K562 (cell line): ENCODE data around the gene SAMD8. TPM values are rescaled to one million over a fixed set of nuclear protein-coding genes. Genes with fewer than 3 reads are reported as not detected.
A peak's percentile ranks its signal among the peaks of the same experiment; 100 is the strongest.

Experiments used
- ATAC-seq: fragments of 200-7000 bp; cut with Tn5 transposase; 3 replicates; pipeline ENCODE4 v1.9.1; 2020; ENCODE audit warnings: moderate library complexity
- BruUV-seq: library from RNA; stranded (reverse); fragments of 400-500 nt; replicated peaks from 2 replicates; lab custom pipeline; 2021; lab: Mats Ljungman, UMichigan
- CTCF ChIA-PET: fragments of 300-600 bp; formaldehyde crosslinking; extraction: SDS; loops from one replicate; lab custom pipeline; 2021; ENCODE audit warnings: low intra/inter-chr PET ratio; lab: Yijun Ruan, JAX
- POLR2A ChIA-PET: fragments of 300-600, 350-650 bp; sonication (Branson Sonifier 250); formaldehyde crosslinking; extraction: SDS; loops from one replicate; lab custom pipeline; 2021; ENCODE audit warnings: antibody characterized with exemption, inconsistent platforms; lab: Yijun Ruan, JAX
- DNase-seq, 4 experiments: peaks; one replicate each; pipeline versions ENCODE4 v3.0.0 to v3.0.0-alpha.2; 2011 to 2018; ENCODE audit warnings: low spot score in 3 of 4, mixed read lengths in 3 of 4; ENCODE audit errors: extremely low read depth in 1 of 4
- FAIRE-seq: peaks from 2 replicates; lab custom pipeline; 2011; peaks lifted over from hg19 to GRCh38; lab: Jason Lieb, UNC
- H2AFZ ChIP-seq: 2 replicates; pipeline ENCODE4 v1.6.0; 2011; ENCODE audit warnings: low read depth, low read length, control low read depth, inconsistent platforms
- H3K27ac ChIP-seq: fragments of 200-600 bp; 3 replicates; pipeline ENCODE4 v1.8.0; 2011; ENCODE audit warnings: low read depth, mild to moderate bottlenecking, control low read depth, inconsistent platforms, low read length, moderate library complexity, mixed read lengths; ENCODE audit errors: extremely low read depth
- H3K27me3 ChIP-seq, 2 experiments: fragments of 300-600 bp in 1 of 2; 2 replicates in 1 of 2; 3 replicates in 1 of 2; pipeline versions ENCODE4 v1.6.0 to v1.8.0; 2011; ENCODE audit warnings: inconsistent platforms in 2 of 2, low read length in 2 of 2, mild to moderate bottlenecking in 1 of 2, mixed read lengths in 1 of 2, moderate library complexity in 1 of 2; ENCODE audit not compliant: control insufficient read depth in 2 of 2, insufficient read depth in 2 of 2
- H3K36me3 ChIP-seq: fragments of 300-600 bp; 3 replicates; pipeline ENCODE4 v1.8.0; 2011; ENCODE audit warnings: mild to moderate bottlenecking, low read length, inconsistent platforms; ENCODE audit not compliant: control insufficient read depth, insufficient read depth
- H3K4me1 ChIP-seq, 2 experiments: fragments of 200-600 bp in 1 of 2; replicated peaks in 1 of 2; 2 replicates in 1 of 2; 3 replicates in 1 of 2; pipeline versions ENCODE4 v1.5.1 to v1.8.0; 2011; ENCODE audit warnings: inconsistent platforms in 2 of 2, low read length in 2 of 2, mild to moderate bottlenecking in 1 of 2, mixed read lengths in 1 of 2, moderate library complexity in 1 of 2; ENCODE audit not compliant: control insufficient read depth in 2 of 2, insufficient read depth in 2 of 2
- H3K4me2 ChIP-seq: 2 replicates; pipeline ENCODE4 v1.6.1; 2011; ENCODE audit warnings: low read length, control low read depth, inconsistent platforms, mixed read lengths; ENCODE audit not compliant: insufficient read depth
- H3K4me3 ChIP-seq: fragments of 200-600 bp; sonication (generic), shearing (Covaris generic); 2 replicates; pipeline ENCODE4 v1.5.1; 2016; ENCODE audit warnings: control low read depth, inconsistent platforms
- H3K79me2 ChIP-seq: fragments of 200-600 bp; 3 replicates; pipeline ENCODE4 v1.8.0; 2011; ENCODE audit warnings: low read length, inconsistent platforms; ENCODE audit not compliant: control insufficient read depth, insufficient read depth
- H3K9ac ChIP-seq, 2 experiments: 2 replicates each; pipeline versions ENCODE4 v1.6.0 to v1.6.1; 2011; ENCODE audit warnings: low read depth in 2 of 2, low read length in 2 of 2, control low read depth in 1 of 2, inconsistent platforms in 1 of 2, mild to moderate bottlenecking in 1 of 2, mixed read lengths in 1 of 2; ENCODE audit not compliant: insufficient read depth in 1 of 2
- H3K9me1 ChIP-seq: one replicate; pipeline ENCODE4 v1.6.0; 2011; ENCODE audit warnings: inconsistent platforms, mild to moderate bottlenecking, low read length, moderate library complexity; ENCODE audit not compliant: control insufficient read depth, insufficient read depth
- H3K9me3 ChIP-seq: replicated peaks from 2 replicates; pipeline ENCODE4 v1.5.1; 2011; ENCODE audit warnings: low read depth, low read length, inconsistent platforms; ENCODE audit not compliant: control insufficient read depth, insufficient read depth
- H4K20me1 ChIP-seq: replicated peaks from 2 replicates; pipeline ENCODE4 v1.6.1; 2011; ENCODE audit warnings: low read length, inconsistent platforms, mixed read lengths; ENCODE audit not compliant: control insufficient read depth, insufficient read depth
- CBX5 ChIP-seq: IDR thresholded peaks from 2 replicates; pipeline ENCODE4 v1.6.1; 2014; ENCODE audit warnings: low read depth, borderline replicate concordance
- CTCF ChIP-seq, 3 experiments: IDR thresholded peaks in 2 of 3; conservative IDR thresholded peaks in 1 of 3; 2 replicates each; pipeline ENCODE4 v1.5.1; 2011 to 2012; ENCODE audit warnings: low read length in 3 of 3, mild to moderate bottlenecking in 3 of 3, control low read depth in 2 of 3, improper control_type of control experiment in 1 of 3, inconsistent platforms in 1 of 3, low read depth in 1 of 3, mixed read lengths in 1 of 3, moderate library complexity in 1 of 3; ENCODE audit not compliant: insufficient read depth in 2 of 3
- HMBOX1 ChIP-seq: sonication (generic); IDR thresholded peaks from 2 replicates; pipeline ENCODE4 v1.6.1; 2016
- POLR2G ChIP-seq: fragments of 200-400 bp; formaldehyde crosslinking; IDR thresholded peaks from 2 replicates; pipeline ENCODE4 v1.6.1; 2017; ENCODE audit warnings: low read depth, mild to moderate bottlenecking, antibody characterized with exemption, low read length, moderate library complexity
- RAD21 ChIP-seq, 2 experiments: fragments of 250-450 bp in 1 of 2; fragments of 450-650 bp in 1 of 2; sonication (Bioruptor Pico) in 1 of 2; formaldehyde crosslinking in 1 of 2; IDR thresholded peaks in 1 of 2; conservative IDR thresholded peaks in 1 of 2; 2 replicates each; pipeline versions ENCODE4 v1.4.0 to v1.8.0; 2020 to 2022; ENCODE audit warnings: mild to moderate bottlenecking in 2 of 2, moderate library complexity in 1 of 2
- SMC3 ChIP-seq: conservative IDR thresholded peaks from 2 replicates; pipeline ENCODE4 v1.6.1; 2011; ENCODE audit warnings: low read depth, low read length, improper control_type of control experiment; ENCODE audit not compliant: insufficient read depth
- SREBF2 ChIP-seq: sonication (generic); formaldehyde crosslinking; IDR thresholded peaks from 2 replicates; pipeline ENCODE4 v1.4.0; 2020; ENCODE audit warnings: mild to moderate bottlenecking, missing genetic modification reagents
- TCFL5 ChIP-seq: fragments of 250-450 bp; sonication (Bioruptor Pico); conservative IDR thresholded peaks from 2 replicates; pipeline ENCODE4 v1.6.1; 2021; ENCODE audit warnings: mild to moderate bottlenecking, moderate library complexity, matching md5 sums
- ZNF280B ChIP-seq: fragments of 250-450 bp; sonication (Bioruptor Pico); IDR thresholded peaks from 2 replicates; pipeline ENCODE4 v1.5.1; 2021; ENCODE audit warnings: mild to moderate bottlenecking
- WGBS: fragments of 100-300 bp; shearing (Covaris generic); methylation state at CpG from one replicate; pipeline ENCODE4 v1.1.6; 2016; ENCODE audit warnings: low coverage, mixed read lengths; ENCODE audit not compliant: insufficient coverage; ENCODE audit errors: missing lambda C conversion rate; 5-methylcytosine and 5-hydroxymethylcytosine counted together
- in situ Hi-C: fragments of 300-500 bp; cut with MboI; formaldehyde crosslinking; loops from 4 replicates; pipeline ENCODE4 v1.15.0; 2018; ENCODE audit warnings: inconsistent platforms, mixed read lengths
- intact Hi-C: fragments of 100-400 bp; cut with micrococcal nuclease; formaldehyde crosslinking; loops from 2 replicates; pipeline ENCODE4 v1.14.2; 2022
- polyA plus RNA-seq, 8 experiments: library from polyadenylated mRNA; depleted of rRNA in 4 of 8; stranded (reverse) in 5 of 8; unstranded in 3 of 8; fragments of >200 nt; fragmentation: Nextera tagmentation in 2 of 8; fragmentation: Illumina TruSeq in 1 of 8; extraction: Ambion mirVana in 2 of 8; extraction: Trizol in 1 of 8; gene quantifications; 2 replicates each; pipeline versions ENCODE4 v1.2.1 to v1.2.3, GENCODE V29; 2011 to 2014; ENCODE audit warnings: inconsistent platforms in 1 of 8, missing spikeins in 1 of 8
- total RNA-seq, 7 experiments: library from RNA; depleted of rRNA in 6 of 7; stranded (reverse); fragments of >200 nt in 6 of 7; fragmentation: Illumina TruSeq in 2 of 7; extraction: Trizol in 2 of 7; gene quantifications; 2 replicates each; pipeline versions ENCODE4 v1.2.1 to v1.2.3, GENCODE V29; 2011 to 2021; ENCODE audit warnings: low replicate concordance in 1 of 7

SAMD8 gene
- total and polyA plus RNA-seq, 9 of the 15 experiments (the other 6 are each of a cell fraction or from before 2014, with no cell fraction given), result 2.7 to 16.1 (median 6.2) TPM

- Histone ChIP-seq H3K27ac (no peak overlapping the region), H3K36me3 (no peaks in the 10 kb centered on the region), H4K20me1 (peaks cover 4% of the 10 kb centered on the region; the same call in 1 of the 2 replicates), H3K9me3 (no peaks in the 10 kb centered on the region), H3K9ac (0 out of 4 replicates have a peak overlapping the region, but pooled peaks of 1 of the 2 experiments have one; percentile 0), H3K9me1 (no peaks in the 10 kb centered on the region), H3K4me3 (no peak overlapping the region), H2AFZ (no peak overlapping the region), H3K4me2 (no peak overlapping the region), H3K79me2 (no peaks in the 10 kb centered on the region), H3K27me3 (no peaks in the 10 kb centered on the region), H3K4me1 (peaks cover 0 to 21% of the 10 kb centered on the region in 2 experiments; a peak in 2 of 5 replicates)
- intact Hi-C loops (no loop called here), in situ Hi-C loops (loop anchor here (5.0 to 10.0 kb wide), 2 partner anchors 363 to 850 kb away; no protein-coding TSS in a partner anchor)
- TF ChIP-seq SREBF2 (CRISPR knock-in tag) (no peak), SMC3 (0 out of 2 replicates have a peak, but pooled peaks have one; percentile 20), TCFL5 (CRISPR knock-in tag) (no peak), CTCF (IDR thresholded peaks at IDR 0.05 in 2 of 3, conservative IDR thresholded peaks at IDR 0.05 in 1 of 3; ENCODE audit: insufficient read depth in 2 of 3, low read depth in 1 of 3, low read length in 3 of 3) (peak; percentile 45 to 47 (median 46)), CBX5 (no peak), HMBOX1 (no peak), ZNF280B (no peak), RAD21 (CRISPR knock-in tag; conservative IDR thresholded peaks at IDR 0.05 in 1 of 2, IDR thresholded peaks at IDR 0.05 in 1 of 2) (peak in 1 of 2 experiments; percentile 44; a peak in 3 of 4 replicates), POLR2G (0 out of 2 replicates have a peak, but pooled peaks have one; percentile 38)
- DNase-seq (peak in 1 of 4 experiments; percentile 32), FAIRE-seq (no peak), ATAC-seq (peak; percentile 34; the same call in 2 of the 3 replicates)
- POLR2A ChIA-PET, result interaction anchor here (0.6 to 2.1 kb wide), 5 partner anchors 9 to 218 kb away, joined by 3 to 9 read pairs (median 3); a partner anchor contains a TSS
- WGBS, result 58% methylated on average over 11 of the region's 11 CpGs
- no TSS peak for BruUV-seq
- CTCF ChIA-PET, result interaction anchor here (0.8 kb wide), 1 partner anchor 1249 kb away, joined by 3 read pairs; no protein-coding TSS in a partner anchor
Observed at GRCh38 chr10:75097666-75098285, 13.7 kb upstream of the SAMD8 start.
